Measurements from ENCODE around the gene OR1J1.
A peak's percentile ranks its signal among the peaks of the same experiment; 100 is the strongest.

Gene OR1J1

GRCh38 chr9:122474561-122474960 lies 3.2 kb downstream of the OR1J1 start:
- no peak overlapping the region for H3K9ac ChIP-seq (ENCODE audit: low read length)
- H3K27me3 ChIP-seq (ENCODE audit: control insufficient read depth, insufficient read depth, low read length), result no peaks in the 10 kb centered on the region
- no peaks in the 10 kb centered on the region for H3K36me3 ChIP-seq (ENCODE audit: control insufficient read depth, insufficient read depth, low read length)
- no peaks in the 10 kb centered on the region for H3K4me1 ChIP-seq (ENCODE audit: control insufficient read depth, insufficient read depth, low read length)
- H3K4me3 ChIP-seq (ENCODE audit: low read length), result no peak overlapping the region
- no peaks in the 10 kb centered on the region for H3K9me3 ChIP-seq (ENCODE audit: control insufficient read depth, low read length)

GRCh38 chr9:122468735-122469134 lies 9.0 kb downstream of the OR1J1 start:
- H3K9me3 ChIP-seq (ENCODE audit: control insufficient read depth, low read length), result no peaks in the 10 kb centered on the region
- H3K9ac ChIP-seq (ENCODE audit: low read length), result no peak overlapping the region
- no peak overlapping the region for H3K4me3 ChIP-seq (ENCODE audit: low read length)
- H3K4me1 ChIP-seq (ENCODE audit: control insufficient read depth, insufficient read depth, low read length), result peaks cover 14% of the 10 kb centered on the region
- no peaks in the 10 kb centered on the region for H3K36me3 ChIP-seq (ENCODE audit: control insufficient read depth, insufficient read depth, low read length)
- no peaks in the 10 kb centered on the region for H3K27me3 ChIP-seq (ENCODE audit: control insufficient read depth, insufficient read depth, low read length)

- Histone ChIP-seq H3K36me3 (ENCODE audit: control insufficient read depth, insufficient read depth, low read length) (no peaks in the 10 kb centered on the region), H3K27me3 (ENCODE audit: control insufficient read depth, insufficient read depth, low read length) (no peaks in the 10 kb centered on the region), H3K4me3 (ENCODE audit: low read length) (no peak overlapping the region), H3K9me3 (ENCODE audit: control insufficient read depth, low read length) (no peaks in the 10 kb centered on the region), H3K4me1 (ENCODE audit: control insufficient read depth, insufficient read depth, low read length) (peaks cover 14% of the 10 kb centered on the region), H3K9ac (ENCODE audit: low read length) (no peak overlapping the region)
Observed at GRCh38 chr9:122466456-122466855, 11.3 kb downstream of the OR1J1 start.

DNA sequence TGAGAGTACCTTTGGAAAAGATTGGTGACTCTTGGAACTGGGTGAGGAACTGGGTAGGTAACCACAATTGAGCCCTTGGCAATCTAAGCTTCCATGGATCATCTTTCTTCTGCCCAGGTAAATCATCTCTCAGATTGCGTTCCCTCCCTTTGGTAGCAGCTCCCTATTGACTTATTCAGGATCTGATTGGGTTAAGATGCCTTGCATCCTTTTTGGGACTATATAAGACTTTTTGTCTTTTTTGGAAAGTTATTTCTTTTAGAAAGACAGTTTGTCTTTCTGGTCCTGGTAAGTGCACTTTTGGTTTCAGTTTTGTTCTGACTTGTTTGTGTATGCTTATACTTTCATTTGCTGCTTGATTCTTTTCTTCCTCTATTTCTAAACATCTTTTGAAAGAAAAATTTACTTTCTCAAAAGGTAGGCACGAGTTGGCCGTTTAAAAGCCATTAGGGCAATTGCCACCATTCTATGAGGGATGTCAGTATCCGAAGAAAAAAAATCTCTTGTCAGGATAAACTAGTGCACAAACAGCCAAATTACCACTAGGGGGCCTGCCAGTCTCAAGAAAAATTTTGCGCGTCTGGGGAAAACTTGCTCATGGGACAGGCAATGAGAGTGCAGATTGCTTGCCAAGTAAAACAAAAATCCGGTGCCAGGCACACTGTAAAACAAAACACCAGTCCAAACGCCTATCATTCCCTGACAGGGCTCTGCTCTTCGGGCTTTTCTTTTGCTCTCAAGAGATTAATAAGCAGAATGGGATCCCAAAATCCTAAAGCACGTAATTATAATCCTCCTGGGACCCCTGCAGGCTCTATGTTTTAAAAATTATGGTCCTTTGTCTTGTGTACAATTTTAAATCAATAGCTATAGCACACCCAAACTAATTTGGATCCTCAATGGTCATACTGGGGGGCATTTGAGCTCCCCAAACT lies 12.8 kb downstream of the OR1J1 start:
- no peaks in the 10 kb centered on the region for H3K9me3 ChIP-seq (ENCODE audit: control insufficient read depth, low read length)
- no peaks in the 10 kb centered on the region for H3K36me3 ChIP-seq (ENCODE audit: control insufficient read depth, insufficient read depth, low read length)
- H3K4me1 ChIP-seq (ENCODE audit: control insufficient read depth, insufficient read depth, low read length), result peaks cover 14% of the 10 kb centered on the region
- H3K27me3 ChIP-seq (ENCODE audit: control insufficient read depth, insufficient read depth, low read length), result no peaks in the 10 kb centered on the region
- peak overlapping the region; percentile 29 for H3K4me3 ChIP-seq (ENCODE audit: low read length)
- H3K9ac ChIP-seq (ENCODE audit: low read length), result peak overlapping the region; percentile 62

GRCh38 chr9:122463828-122464632 lies 13.7 kb downstream of the OR1J1 start:
- H3K4me3 ChIP-seq (ENCODE audit: low read length), result peak overlapping the region; percentile 29
- H3K9ac ChIP-seq (ENCODE audit: low read length), result peak overlapping the region; percentile 62
- H3K4me1 ChIP-seq (ENCODE audit: control insufficient read depth, insufficient read depth, low read length), result peaks cover 14% of the 10 kb centered on the region
- no peaks in the 10 kb centered on the region for H3K9me3 ChIP-seq (ENCODE audit: control insufficient read depth, low read length)
- no peaks in the 10 kb centered on the region for H3K27me3 ChIP-seq (ENCODE audit: control insufficient read depth, insufficient read depth, low read length)
- no peaks in the 10 kb centered on the region for H3K36me3 ChIP-seq (ENCODE audit: control insufficient read depth, insufficient read depth, low read length)

DNA sequence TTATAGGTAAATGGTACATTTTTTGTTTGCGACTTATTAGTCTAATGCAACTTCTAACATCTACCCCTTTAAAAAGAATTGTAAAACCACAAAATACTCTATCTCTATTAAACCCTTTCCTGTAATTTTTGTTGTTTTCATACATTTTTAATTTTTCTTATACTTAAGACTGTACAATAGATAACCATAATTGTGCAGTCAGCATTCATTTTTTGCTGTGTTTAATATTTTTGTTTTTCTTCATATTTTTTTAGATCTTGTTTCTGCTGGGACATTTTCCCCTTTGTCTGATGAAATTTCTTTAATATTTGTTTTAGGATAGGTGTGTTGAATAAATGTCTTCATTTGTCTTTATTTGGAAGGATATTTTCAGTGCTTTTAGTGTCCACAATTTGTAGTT lies 19.9 kb downstream of the OR1J1 start:
- no peaks in the 10 kb centered on the region for H3K36me3 ChIP-seq (ENCODE audit: control insufficient read depth, insufficient read depth, low read length)
- no peak overlapping the region for H3K9ac ChIP-seq (ENCODE audit: low read length)
- H3K27me3 ChIP-seq (ENCODE audit: control insufficient read depth, insufficient read depth, low read length), result no peaks in the 10 kb centered on the region
- no peaks in the 10 kb centered on the region for H3K4me1 ChIP-seq (ENCODE audit: control insufficient read depth, insufficient read depth, low read length)
- no peak overlapping the region for H3K4me3 ChIP-seq (ENCODE audit: low read length)
- no peaks in the 10 kb centered on the region for H3K9me3 ChIP-seq (ENCODE audit: control insufficient read depth, low read length)

DNA sequence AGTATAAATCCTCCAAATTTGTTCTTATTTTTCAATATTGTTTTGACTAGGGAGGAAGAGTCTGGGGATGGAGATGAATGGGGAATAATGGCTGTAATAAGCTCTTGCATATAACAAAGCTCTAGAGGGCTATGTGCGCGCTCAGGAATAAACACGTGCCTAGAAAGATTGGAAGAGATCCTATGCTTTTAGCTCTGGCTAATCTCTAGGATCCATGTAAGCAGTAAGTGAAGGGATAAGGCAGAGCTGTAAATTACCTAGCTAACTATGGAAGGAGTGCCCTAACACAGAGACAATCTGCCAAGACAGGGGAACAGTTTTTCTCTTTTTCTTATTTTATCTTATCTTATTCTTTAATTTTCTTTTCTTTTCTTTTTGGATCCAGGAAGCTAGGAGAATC lies 21.6 kb downstream of the OR1J1 start:
- Histone ChIP-seq H3K4me3 (ENCODE audit: low read length) (no peak overlapping the region), H3K36me3 (ENCODE audit: control insufficient read depth, insufficient read depth, low read length) (no peaks in the 10 kb centered on the region), H3K27me3 (ENCODE audit: control insufficient read depth, insufficient read depth, low read length) (no peaks in the 10 kb centered on the region), H3K4me1 (ENCODE audit: control insufficient read depth, insufficient read depth, low read length) (no peaks in the 10 kb centered on the region), H3K9ac (ENCODE audit: low read length) (no peak overlapping the region), H3K9me3 (ENCODE audit: control insufficient read depth, low read length) (no peaks in the 10 kb centered on the region)

DNA sequence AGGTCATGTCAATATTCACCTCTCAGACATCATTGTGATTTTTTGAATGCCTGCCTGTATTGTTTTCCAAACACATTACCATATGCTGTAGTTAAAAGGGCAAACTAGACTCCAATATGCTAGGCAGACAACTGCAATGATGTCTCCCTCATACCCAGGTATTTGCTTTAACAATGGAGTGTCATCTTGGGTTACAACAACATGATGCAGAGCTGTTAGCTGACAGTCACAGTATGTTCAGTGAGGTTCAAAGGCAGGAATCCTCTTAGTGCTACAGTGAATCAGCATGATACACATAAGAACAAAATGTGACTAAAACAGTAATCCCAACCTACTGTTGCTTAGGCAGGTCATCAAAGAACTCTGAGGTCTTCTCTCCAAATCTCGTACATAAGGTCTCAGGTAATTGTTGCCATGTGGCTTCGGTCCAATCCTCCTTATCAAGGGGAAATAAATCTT lies 24.0 kb downstream of the OR1J1 start:
- Histone ChIP-seq H3K27me3 (ENCODE audit: control insufficient read depth, insufficient read depth, low read length) (no peaks in the 10 kb centered on the region), H3K36me3 (ENCODE audit: control insufficient read depth, insufficient read depth, low read length) (no peaks in the 10 kb centered on the region), H3K4me1 (ENCODE audit: control insufficient read depth, insufficient read depth, low read length) (no peaks in the 10 kb centered on the region), H3K9ac (ENCODE audit: low read length) (no peak overlapping the region), H3K9me3 (ENCODE audit: control insufficient read depth, low read length) (no peaks in the 10 kb centered on the region), H3K4me3 (ENCODE audit: low read length) (no peak overlapping the region)

GRCh38 chr9:122446819-122447484 lies 30.8 kb downstream of the OR1J1 start:
- no peak overlapping the region for H3K9ac ChIP-seq (ENCODE audit: low read length)
- H3K9me3 ChIP-seq (ENCODE audit: control insufficient read depth, low read length), result no peaks in the 10 kb centered on the region
- H3K36me3 ChIP-seq (ENCODE audit: control insufficient read depth, insufficient read depth, low read length), result no peaks in the 10 kb centered on the region
- no peak overlapping the region for H3K4me3 ChIP-seq (ENCODE audit: low read length)
- H3K4me1 ChIP-seq (ENCODE audit: control insufficient read depth, insufficient read depth, low read length), result peaks cover 5% of the 10 kb centered on the region
- no peaks in the 10 kb centered on the region for H3K27me3 ChIP-seq (ENCODE audit: control insufficient read depth, insufficient read depth, low read length)

- H3K9ac ChIP-seq (ENCODE audit: low read length), result no peak overlapping the region
- H3K4me1 ChIP-seq (ENCODE audit: control insufficient read depth, insufficient read depth, low read length), result peaks cover 5% of the 10 kb centered on the region
- H3K4me3 ChIP-seq (ENCODE audit: low read length), result no peak overlapping the region
- no peaks in the 10 kb centered on the region for H3K27me3 ChIP-seq (ENCODE audit: control insufficient read depth, insufficient read depth, low read length)
- no peaks in the 10 kb centered on the region for H3K36me3 ChIP-seq (ENCODE audit: control insufficient read depth, insufficient read depth, low read length)
- no peaks in the 10 kb centered on the region for H3K9me3 ChIP-seq (ENCODE audit: control insufficient read depth, low read length)
Observed at GRCh38 chr9:122445155-122445749, 32.5 kb downstream of the OR1J1 start.

DNA sequence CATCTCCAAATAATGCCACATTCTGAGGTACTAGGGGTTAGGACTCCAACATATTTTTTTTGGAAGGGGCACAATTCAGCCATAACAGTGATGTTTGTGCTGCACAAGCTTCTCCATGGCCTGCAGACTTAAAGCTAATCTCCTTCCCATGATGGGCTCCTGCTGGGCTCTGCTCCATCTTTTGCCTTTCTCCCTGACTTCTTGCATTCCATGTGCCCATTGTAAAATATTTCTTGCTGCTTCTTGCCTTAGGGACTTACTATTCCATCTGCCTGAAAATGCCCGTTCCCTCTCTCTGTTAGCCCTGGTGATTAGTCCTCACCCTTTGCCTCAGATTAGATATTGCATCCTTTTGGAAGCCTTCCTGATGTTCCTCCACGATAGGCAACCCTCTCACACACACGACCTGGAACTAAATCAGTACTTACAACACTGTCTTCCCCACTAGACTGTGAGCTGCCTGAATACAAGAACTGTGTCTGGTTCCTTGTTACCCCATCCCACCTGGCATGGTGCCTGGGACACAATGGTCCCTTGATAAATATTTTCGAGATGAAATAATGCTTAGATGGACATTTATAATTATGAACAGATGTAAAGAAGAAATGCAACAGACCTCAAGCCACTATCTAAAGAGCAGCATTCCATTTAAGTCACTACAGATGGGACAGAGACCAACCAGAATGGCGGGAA lies 33.5 kb downstream of the OR1J1 start:
- H3K4me3 ChIP-seq (ENCODE audit: low read length), result no peak overlapping the region
- no peak overlapping the region for H3K9ac ChIP-seq (ENCODE audit: low read length)
- no peaks in the 10 kb centered on the region for H3K27me3 ChIP-seq (ENCODE audit: control insufficient read depth, insufficient read depth, low read length)
- H3K36me3 ChIP-seq (ENCODE audit: control insufficient read depth, insufficient read depth, low read length), result no peaks in the 10 kb centered on the region
- H3K4me1 ChIP-seq (ENCODE audit: control insufficient read depth, insufficient read depth, low read length), result peaks cover 5% of the 10 kb centered on the region
- H3K9me3 ChIP-seq (ENCODE audit: control insufficient read depth, low read length), result no peaks in the 10 kb centered on the region
